Right hindlimb (tissue), 1 donor: ENCODE measurements around the gene PIK3CD.
A peak's percentile ranks its signal among the peaks of the same experiment; 100 is the strongest.
"Not testable (repeated sequence)": the region's sequence is repeated elsewhere in the genome, so short reads cannot be mapped to it uniquely, and the experiment has no call there.

ENCODE experiments used
- DNase-seq: peaks from one replicate; pipeline ENCODE4 v3.0.0-alpha.2; 2018

The PIK3CD gene

GRCh38 chr1:9654834-9655723 lies 3.5 kb downstream of the PIK3CD start:
- DNase-seq = no peak

GRCh38 chr1:9655836-9656235 lies 4.3 kb downstream of the PIK3CD start:
- DNase-seq = no peak

GRCh38 chr1:9657521-9658032 lies 6.0 kb downstream of the PIK3CD start:
- no peak for DNase-seq

- no peak for DNase-seq
Measured at GRCh38 chr1:9658199-9658598, 6.7 kb downstream of the PIK3CD start.

- DNase-seq = no peak
Measured at GRCh38 chr1:9659328-9659727, 7.8 kb downstream of the PIK3CD start.

GRCh38 chr1:9663257-9663656 lies 11.7 kb downstream of the PIK3CD start:
- no peak for DNase-seq

GRCh38 chr1:9665193-9665592 lies 13.7 kb downstream of the PIK3CD start:
- no peak for DNase-seq

- DNase-seq = no peak
Measured at GRCh38 chr1:9668080-9668479, 16.5 kb downstream of the PIK3CD start.

GRCh38 chr1:9670085-9670484 lies 18.6 kb downstream of the PIK3CD start:
- no peak for DNase-seq

- DNase-seq = no peak
Measured at GRCh38 chr1:9671377-9672140, 20.0 kb downstream of the PIK3CD start.

GRCh38 chr1:9672444-9672843 lies 20.9 kb downstream of the PIK3CD start:
- no peak for DNase-seq

- no peak for DNase-seq
Measured at GRCh38 chr1:9675393-9675792, 23.9 kb downstream of the PIK3CD start.

- DNase-seq = not testable (repeated sequence)
Measured at GRCh38 chr1:9676128-9676527, 24.6 kb downstream of the PIK3CD start.

GRCh38 chr1:9676815-9677393 lies 25.4 kb downstream of the PIK3CD start:
- DNase-seq = no peak

GRCh38 chr1:9680091-9680490 lies 28.6 kb downstream of the PIK3CD start:
- no peak for DNase-seq

GRCh38 chr1:9680828-9681227 lies 29.3 kb downstream of the PIK3CD start:
- DNase-seq = no peak

GRCh38 chr1:9684801-9685200 lies 33.3 kb downstream of the PIK3CD start:
- no peak for DNase-seq

GRCh38 chr1:9687120-9687873 lies 35.8 kb downstream of the PIK3CD start:
- DNase-seq = peak; percentile 66

GRCh38 chr1:9687874-9688582 lies 36.5 kb downstream of the PIK3CD start:
- DNase-seq = no peak

GRCh38 chr1:9688599-9688998 lies 37.1 kb downstream of the PIK3CD start:
- DNase-seq = no peak

- peak; percentile 73 for DNase-seq
Measured at GRCh38 chr1:9689011-9689706, 37.6 kb downstream of the PIK3CD start.
